ENCODE results near the gene DMBX1.

Gene DMBX1

DNA sequence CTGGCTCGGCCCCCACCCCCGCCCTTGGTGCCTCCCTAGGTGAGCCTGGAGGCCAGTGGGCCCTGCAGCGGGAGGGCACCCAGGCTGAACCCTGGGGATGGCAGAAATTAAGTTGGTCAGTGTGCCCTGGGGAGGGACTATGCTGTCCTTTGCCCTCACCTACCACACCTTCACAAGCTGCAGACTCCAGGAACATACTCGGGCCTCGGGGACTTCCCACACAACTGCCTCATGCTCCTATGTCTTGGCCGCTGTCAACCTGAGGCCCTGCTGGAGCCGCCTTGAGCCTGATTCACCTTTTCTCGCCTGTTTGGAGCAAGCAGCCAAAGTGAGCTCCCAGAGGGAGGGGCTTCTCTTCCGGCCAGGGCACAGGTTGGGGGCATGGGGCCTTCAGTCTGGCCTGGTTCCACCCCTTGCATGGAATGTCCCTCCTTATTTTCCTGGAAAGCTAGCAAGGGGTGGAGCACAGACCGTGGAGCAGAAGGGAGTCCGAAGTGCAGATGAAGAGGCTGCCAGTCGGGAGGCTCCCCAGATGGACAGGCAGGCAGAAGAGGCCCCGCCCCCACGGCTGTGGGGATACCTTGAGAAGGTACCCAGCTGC is 37.2 kb downstream of the DMBX1 start:
- no peak for DNase-seq

DNA sequence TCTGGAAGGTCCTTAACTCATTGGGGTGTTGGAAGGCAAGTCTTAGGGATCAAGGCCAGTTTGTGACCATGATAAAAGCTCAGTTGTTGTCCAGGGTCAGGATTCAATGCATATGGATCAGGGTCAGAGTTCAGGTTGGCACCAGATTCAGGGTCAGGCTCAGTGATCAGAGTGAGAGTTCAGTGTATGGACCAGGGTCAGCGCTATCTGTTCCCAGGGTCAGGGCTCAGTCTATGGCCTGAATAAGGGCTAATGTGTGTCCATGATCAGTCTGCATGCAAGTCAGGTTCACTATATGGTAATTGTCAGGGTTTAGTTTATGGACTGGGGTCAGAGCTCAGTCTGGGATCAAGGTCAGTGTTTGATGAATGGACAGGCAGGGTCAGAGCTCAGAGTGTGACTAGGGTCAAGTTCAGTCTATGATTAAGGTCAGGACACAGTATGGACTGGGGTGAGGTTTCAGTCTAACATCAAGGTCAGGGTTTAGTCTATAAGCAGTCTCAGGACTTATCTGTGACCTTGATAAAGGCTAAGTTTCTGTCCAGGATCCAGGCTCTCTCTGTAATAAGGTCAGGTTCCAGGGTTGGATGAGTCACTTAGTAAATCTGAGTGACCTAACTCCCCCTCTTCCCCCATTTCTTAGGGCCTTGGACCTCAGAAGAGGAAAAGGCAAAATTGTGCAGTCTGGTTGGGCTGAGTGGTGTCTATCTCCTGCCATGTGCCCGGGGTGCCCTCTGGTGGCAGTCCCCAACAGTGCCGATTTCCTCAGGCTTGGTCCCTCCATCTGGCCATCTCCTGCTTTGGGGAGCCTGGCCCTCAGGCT is 38.0 kb downstream of the DMBX1 start:
- DNase-seq: peak; percentile 69

DNA sequence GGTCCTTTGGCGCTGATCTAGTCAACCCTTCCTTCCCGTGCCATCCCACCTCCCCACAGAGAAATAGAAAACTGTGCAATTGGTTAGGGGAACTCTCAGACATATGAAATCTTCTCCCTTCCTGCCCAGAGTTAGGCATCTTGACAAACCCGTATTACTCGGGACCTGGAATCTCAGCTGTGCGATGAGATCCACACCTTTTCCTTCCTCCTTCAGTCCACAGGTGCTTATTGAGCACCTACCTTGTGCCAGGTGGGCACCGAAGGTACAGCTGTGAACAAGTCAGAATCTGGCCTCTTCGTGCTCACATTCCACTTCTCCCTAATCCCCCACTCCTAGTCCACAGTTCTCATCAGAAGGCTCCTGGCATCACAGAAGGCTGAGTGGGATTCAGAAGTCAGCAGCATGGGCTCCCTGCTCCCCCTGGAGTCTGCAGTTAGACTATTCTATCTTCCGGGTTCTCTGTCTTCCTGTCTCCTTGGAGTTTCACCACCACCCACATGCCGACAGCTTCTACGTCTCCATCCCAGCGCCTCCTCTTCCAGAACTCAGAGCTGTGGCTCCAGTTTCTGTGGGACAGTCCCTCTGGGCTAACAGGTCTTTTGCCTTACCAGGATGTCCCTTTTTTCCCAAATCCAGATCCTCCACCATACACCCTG is 38.8 kb downstream of the DMBX1 start:
- no peak for DNase-seq

DNA sequence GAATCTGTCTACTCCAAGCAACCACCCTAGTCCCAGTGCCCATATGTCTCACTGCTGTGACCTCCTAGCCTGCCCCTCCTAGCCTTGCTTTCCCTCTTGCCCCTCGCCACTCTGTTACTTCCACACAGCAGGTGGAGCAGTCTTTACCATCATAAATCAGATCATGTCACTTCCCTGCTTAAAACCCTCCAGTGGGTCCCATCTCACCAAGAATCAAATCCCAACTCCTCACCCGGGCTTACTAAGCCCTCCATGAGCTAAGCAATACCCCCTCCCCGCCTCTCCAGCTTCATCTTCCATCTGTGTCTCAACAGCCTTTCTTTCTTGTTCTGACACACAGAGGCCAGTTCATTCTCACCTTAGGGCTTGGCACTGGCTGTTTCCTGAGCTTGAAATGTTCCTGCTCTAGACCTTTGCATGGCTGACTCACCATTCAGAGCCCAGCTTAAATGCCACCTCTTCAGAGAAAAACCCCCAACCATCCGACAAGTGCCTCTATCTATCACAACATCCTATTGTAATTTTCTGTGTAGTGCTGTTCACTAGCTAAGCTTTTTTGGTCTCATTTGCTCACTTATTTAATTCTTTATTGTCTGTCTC is 39.5 kb downstream of the DMBX1 start:
- no peak for DNase-seq

DNA sequence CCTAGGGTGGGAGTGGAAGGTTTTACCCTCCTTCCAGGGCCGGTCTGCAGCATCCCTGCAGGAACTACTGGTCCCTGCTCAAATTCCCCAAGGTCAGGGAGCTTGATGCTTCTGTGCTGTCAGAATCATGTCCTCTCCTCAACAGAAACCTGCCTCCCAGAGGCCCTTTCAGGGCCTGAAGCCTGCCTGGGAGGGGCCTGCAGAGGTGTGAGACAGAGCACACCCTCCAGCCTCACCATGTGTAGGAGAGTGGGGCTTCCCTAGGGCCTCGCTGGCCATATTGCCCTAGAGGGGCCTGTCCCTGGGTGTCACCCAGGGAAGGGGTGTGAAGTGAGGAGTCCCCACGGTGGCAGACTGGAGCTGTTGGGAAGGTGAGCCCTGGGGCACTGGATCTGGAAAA is 40.7 kb downstream of the DMBX1 start:
- DNase-seq: no peak

DNA sequence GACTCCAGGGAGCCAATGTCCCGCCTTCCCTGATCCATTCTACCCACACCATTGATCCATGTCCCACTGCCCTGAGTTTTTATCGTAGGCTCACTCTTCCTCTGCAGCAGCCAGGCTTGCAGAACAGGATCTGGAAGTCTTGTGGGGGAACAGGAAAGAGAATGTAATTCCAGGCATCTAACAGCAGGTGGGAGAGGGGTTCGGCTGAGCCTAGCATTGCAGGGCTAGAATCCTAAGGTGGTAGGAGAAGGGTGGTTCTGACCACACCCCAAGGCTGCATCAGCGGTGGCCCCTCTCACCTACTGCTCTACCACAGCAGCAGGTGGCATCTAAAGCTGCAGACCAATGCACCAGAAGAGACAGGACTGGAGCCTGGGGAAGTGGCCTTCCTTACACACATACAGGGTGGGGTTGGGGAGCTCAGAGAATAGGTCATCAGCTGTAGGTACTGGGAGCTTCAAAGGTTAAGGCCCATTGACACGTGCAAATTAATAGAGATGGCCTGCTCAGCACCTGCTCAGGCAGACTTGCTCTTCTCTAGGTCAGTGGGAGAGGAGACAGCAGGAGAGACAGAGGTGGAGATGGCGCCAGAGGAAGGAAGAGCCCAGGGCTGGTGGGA is 41.3 kb downstream of the DMBX1 start:
- no peak for DNase-seq

DNA sequence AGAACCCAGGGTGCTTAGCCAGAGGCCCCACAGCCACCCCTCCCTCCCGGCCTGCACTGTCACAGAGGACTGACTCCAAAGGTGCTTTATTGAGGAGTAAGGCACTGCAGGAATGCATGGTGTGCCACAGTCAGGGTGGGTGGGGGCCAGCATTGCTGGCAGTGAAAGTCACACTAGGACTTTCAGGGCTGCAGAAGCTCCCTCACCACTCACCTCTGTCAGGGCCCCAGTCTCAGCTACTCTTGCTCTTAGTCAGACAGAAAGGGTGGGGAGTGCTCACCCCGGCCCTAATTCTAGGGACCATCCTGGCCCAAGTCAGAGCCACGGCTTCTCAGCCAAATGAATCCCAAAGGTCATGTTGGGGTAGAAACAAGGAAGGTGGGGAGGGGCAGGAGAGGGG is 42.5 kb downstream of the DMBX1 start:
- no peak for DNase-seq

DNA sequence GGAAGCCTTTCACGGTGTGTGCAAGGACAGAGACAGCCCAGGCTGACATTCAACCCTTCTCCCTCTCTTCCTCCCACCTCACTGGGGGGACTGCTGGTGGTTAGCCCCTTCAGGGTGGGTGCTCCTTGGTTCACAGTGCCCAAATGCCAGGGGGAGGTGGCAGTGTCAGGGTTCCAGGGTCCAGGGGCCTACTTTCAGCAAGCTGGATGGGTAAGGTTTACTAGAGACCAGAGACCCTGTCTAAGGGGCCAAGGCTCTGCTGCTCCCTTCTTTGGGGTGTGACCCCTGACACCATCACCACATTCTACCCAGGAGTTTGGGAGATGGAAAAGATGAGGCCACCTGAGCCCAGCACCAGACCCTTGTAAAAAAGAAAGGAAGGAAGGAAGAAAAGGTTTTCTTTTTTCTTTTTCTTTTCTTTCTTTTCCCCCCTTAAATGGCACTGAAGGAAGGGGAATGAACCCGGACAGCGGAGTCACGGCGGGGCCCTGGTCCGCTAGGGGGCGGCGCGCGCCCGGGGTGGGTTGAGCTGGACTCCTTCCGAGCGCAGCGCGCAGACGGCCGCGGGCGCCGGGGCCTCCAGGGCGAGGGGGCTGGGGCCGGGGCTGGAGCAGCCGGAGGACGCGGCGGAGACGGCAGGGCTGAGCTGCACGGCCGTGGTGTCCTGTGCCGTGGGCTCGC is 43.0 kb downstream of the DMBX1 start:
- DNase-seq: peak; percentile 66

DNA sequence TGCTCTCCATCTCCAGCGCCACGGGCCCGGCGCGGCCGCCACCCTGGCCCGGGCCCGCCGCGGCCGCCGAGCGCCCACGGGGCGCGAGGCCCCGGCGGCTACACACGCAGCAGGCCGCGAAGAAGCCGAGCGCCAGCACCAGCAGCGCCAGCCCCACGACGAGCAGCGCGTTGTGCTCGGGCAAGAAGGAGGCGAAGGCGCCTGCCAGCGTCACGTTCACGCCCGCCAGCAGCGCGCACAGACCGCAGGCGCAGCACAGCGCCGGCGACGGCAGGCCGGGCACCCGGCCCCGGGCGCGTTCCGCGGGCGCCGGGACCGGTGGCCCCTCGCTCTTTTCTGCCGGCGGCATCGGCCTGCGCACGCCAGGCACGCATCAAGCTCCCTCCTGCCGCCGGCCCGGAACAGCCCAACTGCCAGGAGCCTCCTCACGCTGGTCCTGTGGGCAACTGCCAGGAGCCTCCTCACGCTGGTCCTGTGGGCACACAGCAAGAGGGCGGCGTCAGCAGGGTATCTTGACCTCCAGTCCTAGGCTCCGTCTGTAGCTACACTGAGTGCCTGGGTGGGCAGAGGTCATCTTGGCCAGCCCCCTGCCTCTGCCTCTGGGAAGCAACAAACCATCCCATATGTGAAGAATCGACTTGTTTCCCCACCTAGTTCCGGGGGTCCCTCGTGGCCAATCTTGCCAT is 43.7 kb downstream of the DMBX1 start:
- DNase-seq: peak; percentile 52

DNA sequence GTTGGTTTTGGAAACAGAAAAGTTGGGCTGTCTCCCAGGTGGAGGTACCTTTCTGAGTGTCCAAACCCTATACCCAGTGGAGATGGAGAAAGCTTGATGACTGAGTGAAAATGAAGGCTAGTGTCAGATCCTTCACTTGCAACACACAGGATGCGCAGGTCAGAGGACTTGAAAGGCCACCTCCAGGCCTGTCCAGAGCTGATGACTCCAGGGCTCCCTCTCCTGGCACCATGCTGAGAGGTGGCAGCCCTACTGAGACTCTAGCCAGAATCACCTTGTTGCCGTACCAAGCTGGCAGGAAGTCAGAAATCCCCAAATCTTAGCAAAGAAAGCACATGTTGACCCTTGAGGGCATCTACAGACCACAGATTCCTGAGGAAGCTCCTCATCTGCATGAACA is 45.4 kb downstream of the DMBX1 start:
- DNase-seq: no peak

DNA sequence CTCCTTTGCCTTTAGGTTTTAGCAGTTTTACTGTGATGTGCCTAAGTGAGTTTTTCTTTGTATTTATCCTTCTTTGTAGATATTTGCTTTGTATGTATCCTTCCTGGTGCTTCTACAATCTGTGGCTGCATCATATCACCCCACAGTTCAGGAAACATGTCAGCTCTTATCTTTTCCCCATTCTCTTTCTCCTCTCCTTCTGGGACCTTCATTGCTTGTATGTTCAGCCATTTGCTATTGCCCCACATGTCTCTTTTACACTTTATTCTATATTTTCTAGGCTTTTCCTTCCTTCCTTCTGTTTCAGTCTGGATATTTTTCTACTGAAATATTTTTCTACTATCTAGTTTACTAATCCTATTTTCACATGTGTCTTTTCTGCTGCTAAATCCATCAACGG is 46.9 kb downstream of the DMBX1 start:
- DNase-seq: no peak

DNA sequence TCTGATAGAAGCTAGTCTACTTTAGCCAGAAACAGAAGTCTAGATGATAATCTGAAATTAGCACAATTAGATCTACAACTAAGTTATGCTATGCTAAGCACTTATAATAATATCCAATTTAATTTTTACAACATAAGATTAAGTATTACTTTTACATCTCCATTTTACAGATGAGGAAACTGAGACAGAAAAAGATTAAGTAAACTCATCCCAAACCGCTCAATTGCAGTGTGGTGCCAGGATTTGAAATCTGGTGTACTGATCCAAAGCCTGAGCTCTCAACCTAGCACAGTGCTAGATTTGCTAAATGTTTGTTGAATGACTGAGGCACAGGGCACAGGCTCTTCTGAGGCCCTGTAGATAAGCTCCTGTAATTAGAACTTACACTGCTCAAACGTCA is 48.0 kb downstream of the DMBX1 start:
- no peak for DNase-seq

DNA sequence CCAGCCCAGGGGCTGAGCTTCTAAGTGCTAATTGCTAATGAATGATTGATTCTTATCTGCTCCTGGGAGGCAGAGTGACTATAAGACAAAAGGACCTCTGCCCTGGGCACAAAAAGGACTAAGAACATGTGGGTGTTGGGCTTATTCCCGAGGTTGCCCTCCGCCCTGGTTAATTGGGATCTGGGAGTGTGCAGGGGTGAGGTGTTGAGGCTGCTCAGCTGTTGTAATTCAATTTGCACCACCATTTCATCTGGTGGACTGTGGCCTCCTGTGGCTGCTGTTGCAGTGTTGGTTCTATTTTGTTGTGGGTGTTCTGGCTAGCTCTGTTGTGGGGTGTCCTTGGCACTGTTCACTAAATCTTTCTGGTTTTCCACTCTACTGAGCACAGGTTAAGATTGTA is 48.5 kb downstream of the DMBX1 start:
- no peak for DNase-seq
